NCI-H2107 treated with DMSO at 0.1 percent for 48 hours (cell line): ENCODE measurements around the gene ITGA5.

ENCODE experiments used
- DNase-seq: peaks from one replicate; lab custom pipeline; 2025; ENCODE audit not compliant: unreplicated experiment; lab: John Stamatoyannopoulos, UW

ITGA5 gene

GRCh38 chr12:54419088-54419887 lies at the start of gene ITGA5:
TSS of gene ITGA5 (minus strand) at chr12:54419266. CDS start at chr12:54419198, 68 bp downstream.
- no peak for DNase-seq

GRCh38 chr12:54465857-54466523 lies 46.9 kb upstream of the ITGA5 start:
- no peak for DNase-seq

GRCh38 chr12:54463484-54463883 lies 44.4 kb upstream of the ITGA5 start:
- DNase-seq = no peak

- no peak for DNase-seq
These were observed 44.0 kb upstream of the ITGA5 start for GRCh38 chr12:54463034-54463433.

- DNase-seq = no peak
These were observed 41.4 kb upstream of the ITGA5 start for GRCh38 chr12:54460317-54460923.

GRCh38 chr12:54459355-54459754 lies 40.3 kb upstream of the ITGA5 start:
- no peak for DNase-seq

GRCh38 chr12:54455760-54456469 lies 36.8 kb upstream of the ITGA5 start:
- no peak for DNase-seq

GRCh38 chr12:54452628-54453027 lies 33.6 kb upstream of the ITGA5 start:
- peak; percentile 10 for DNase-seq

GRCh38 chr12:54448344-54448743 lies 29.3 kb upstream of the ITGA5 start:
- no peak for DNase-seq

GRCh38 chr12:54447917-54448316 lies 28.9 kb upstream of the ITGA5 start:
- no peak for DNase-seq

- no peak for DNase-seq
These were observed 25.1 kb upstream of the ITGA5 start for GRCh38 chr12:54444206-54444605.

GRCh38 chr12:54443446-54443845 lies 24.4 kb upstream of the ITGA5 start:
- DNase-seq = no peak

- DNase-seq = no peak
These were observed 23.9 kb upstream of the ITGA5 start for GRCh38 chr12:54442961-54443360.

- no peak for DNase-seq
These were observed 23.0 kb upstream of the ITGA5 start for GRCh38 chr12:54442099-54442498.

- peak; percentile 72 for DNase-seq
These were observed 20.6 kb upstream of the ITGA5 start for GRCh38 chr12:54439521-54440255.

GRCh38 chr12:54439096-54439495 lies 20.0 kb upstream of the ITGA5 start:
- DNase-seq = no peak

- DNase-seq = no peak
These were observed 19.5 kb upstream of the ITGA5 start for GRCh38 chr12:54438517-54438916.

- DNase-seq = no peak
These were observed 18.6 kb upstream of the ITGA5 start for GRCh38 chr12:54437697-54438096.

- DNase-seq = no peak
These were observed 18.2 kb upstream of the ITGA5 start for GRCh38 chr12:54437243-54437642.

GRCh38 chr12:54432815-54433164 lies 13.7 kb upstream of the ITGA5 start:
- DNase-seq = no peak
